Measurements from ENCODE around the gene BEX3. TPM values are rescaled to one million over a fixed set of nuclear protein-coding genes. Genes with fewer than 3 reads are reported as not detected.

The BEX3 gene
- total and polyA plus RNA-seq, 2 experiments from 2014 or later = 427 to 714 TPM

- TF ChIP-seq POLR2AphosphoS5 (IDR thresholded peaks at IDR 0.05; ENCODE audit: low read depth) = no peak
- no peak for TF ChIP-seq ZNF331 (CRISPR knock-in tag; IDR thresholded peaks at IDR 0.05; ENCODE audit: low read depth)
- no peak for TF ChIP-seq CTCF (conservative IDR thresholded peaks at IDR 0.05; ENCODE audit: low read depth in 2 of 2)
- TF ChIP-seq STAT1 (IDR thresholded peaks at IDR 0.05; ENCODE audit: unreplicated experiment) = no peak
- TF ChIP-seq JUNB (IDR thresholded peaks at IDR 0.05; ENCODE audit: unreplicated experiment) = no peak
- no peak for TF ChIP-seq REST (IDR thresholded peaks at IDR 0.05; ENCODE audit: unreplicated experiment)
- TF ChIP-seq CREB1 (CRISPR knock-in tag; IDR thresholded peaks at IDR 0.05; ENCODE audit: low read depth) = no peak
- no peak for TF ChIP-seq ETS1 (IDR thresholded peaks at IDR 0.05)
- TF ChIP-seq ZNF114 (CRISPR knock-in tag; IDR thresholded peaks at IDR 0.05) = no peak
- no peak for TF ChIP-seq ZNF462 (CRISPR knock-in tag; IDR thresholded peaks at IDR 0.05)
- no peak for TF ChIP-seq EZH2 (IDR thresholded peaks at IDR 0.05; ENCODE audit: low read depth, unreplicated experiment)
- Histone ChIP-seq H3K79me2 (replicated peaks; ENCODE audit: insufficient read depth) (peaks cover 12% of the 10 kb centered on the region), H3K4me3 (no peak overlapping the region), H2AFZ (no peak overlapping the region), H3K9me2 (ENCODE audit: insufficient read depth) (no peaks in the 10 kb centered on the region), H3K4me2 (no peak overlapping the region), H3K4me1 (ENCODE audit: insufficient read depth) (peaks cover 11% of the 10 kb centered on the region), H4K20me1 (replicated peaks; ENCODE audit: insufficient read depth) (no peaks in the 10 kb centered on the region), H3K27me3 (ENCODE audit: insufficient read depth) (no peaks in the 10 kb centered on the region), H3F3A (replicated peaks; ENCODE audit: low read depth) (no peaks in the 10 kb centered on the region), H3K27ac (ENCODE audit: low read depth) (no peak overlapping the region), H3K36me3 (ENCODE audit: insufficient read depth) (no peaks in the 10 kb centered on the region; the same call in 1 of the 2 replicates)
- Mint-ChIP-seq H3K27ac (no peak overlapping the region), H3K36me3 (ENCODE audit: low read depth) (peaks cover 13% of the 10 kb centered on the region), H3K9me3 (no peaks in the 10 kb centered on the region; the same call in 2 of the 3 replicates), H3K4me3 (no peak overlapping the region; the same call in 2 of the 3 replicates), H3K27me3 (ENCODE audit: insufficient read depth, low read depth, poor library complexity) (no peaks in the 10 kb centered on the region), H3K4me1 (peaks cover 24% of the 10 kb centered on the region)
- no peak for DNase-seq (ENCODE audit: low spot score)
- no peak for ATAC-seq
These were observed 16.2 kb upstream of the BEX3 start for GRCh38 chrX:103360092-103360491.

Measured in GM23338 (cell line).